D341Med (cell line): ENCODE measurements around the gene WDR87.
"Not testable (repeated sequence)": the region's sequence is repeated elsewhere in the genome, so short reads cannot be mapped to it uniquely, and the experiment has no call there.

ENCODE experiments used
- DNase-seq: peaks from one replicate; pipeline ENCODE4 v3.0.0; 2012; ENCODE audit warnings: low spot score

The WDR87 gene

DNA sequence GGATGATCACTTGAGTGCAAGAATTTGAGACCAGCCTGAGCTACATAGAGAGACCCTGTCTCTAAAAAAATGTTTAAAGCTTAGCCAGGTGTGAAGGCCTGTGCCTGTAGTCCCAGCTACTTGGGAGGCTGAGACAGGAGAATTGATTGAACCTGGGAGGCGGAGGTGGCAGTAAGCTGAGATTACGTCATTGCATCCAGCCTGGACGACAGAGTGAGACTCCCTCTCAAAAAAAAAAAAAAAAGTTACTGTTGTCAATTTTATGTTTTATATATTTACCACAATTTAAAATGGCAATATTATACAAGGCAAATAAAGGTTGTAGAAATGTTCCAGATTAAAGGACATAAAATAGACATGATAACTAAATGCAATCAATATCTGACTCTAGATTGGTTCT lies 29.2 kb downstream of the WDR87 start:
- no peak for DNase-seq

DNA sequence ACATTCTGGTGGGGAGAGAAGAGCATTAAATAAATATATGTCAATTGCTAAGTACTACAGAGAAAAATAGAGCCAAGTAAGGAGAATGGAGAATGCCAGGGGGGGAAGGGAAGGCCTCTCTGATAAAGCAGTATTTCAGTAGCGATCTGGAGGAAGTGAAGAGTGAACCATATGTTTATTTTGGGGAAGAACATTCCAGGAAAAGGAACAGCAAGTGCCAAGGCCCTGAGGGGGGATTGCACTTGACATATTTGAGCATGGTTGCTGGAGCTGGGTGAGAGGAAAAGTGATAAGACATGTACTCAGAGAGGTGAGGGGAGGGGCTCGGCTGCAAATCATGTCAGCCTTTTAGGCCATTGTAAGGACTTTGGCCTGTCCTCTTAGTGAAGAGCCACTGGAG lies 30.4 kb downstream of the WDR87 start:
- no peak for DNase-seq

DNA sequence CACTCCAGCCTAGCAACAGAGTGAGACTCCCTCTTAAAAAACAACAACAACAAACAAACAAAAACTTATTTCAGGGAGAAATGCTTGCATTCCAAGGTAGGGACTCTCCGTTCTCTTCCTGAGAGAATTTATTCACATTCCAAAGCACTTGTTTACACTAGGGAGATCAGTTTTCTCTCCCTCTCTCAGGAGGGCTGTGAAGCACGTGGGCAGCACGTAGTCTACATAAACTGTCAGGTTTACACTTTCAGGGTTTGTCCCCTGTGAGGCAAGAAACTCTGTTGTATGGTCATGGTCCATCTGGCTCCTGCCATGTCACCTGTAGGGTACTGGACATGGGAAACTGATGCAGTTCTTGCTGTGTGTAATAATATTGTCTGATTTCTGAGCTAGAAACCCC lies 31.6 kb downstream of the WDR87 start:
- no peak for DNase-seq

DNA sequence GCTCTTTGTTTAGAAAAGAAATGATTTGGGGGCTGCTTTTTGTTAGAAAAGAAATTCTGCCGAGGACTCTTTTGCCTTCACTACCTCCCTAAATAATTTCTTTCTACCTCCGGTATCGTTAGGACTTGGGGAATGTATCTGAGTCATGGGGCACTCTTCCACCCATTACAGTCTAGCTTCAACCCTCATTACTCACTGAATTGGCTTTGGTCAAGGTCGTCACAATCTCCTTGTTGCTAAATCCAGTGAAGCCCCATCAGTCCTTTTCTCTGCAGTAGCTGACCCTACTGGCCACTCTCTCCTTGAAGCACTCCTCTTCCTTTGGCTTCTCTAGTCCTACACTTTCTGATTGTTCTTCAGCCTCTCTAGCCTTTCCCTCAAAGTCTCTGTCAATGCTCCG lies 34.0 kb downstream of the WDR87 start:
- DNase-seq = no peak

DNA sequence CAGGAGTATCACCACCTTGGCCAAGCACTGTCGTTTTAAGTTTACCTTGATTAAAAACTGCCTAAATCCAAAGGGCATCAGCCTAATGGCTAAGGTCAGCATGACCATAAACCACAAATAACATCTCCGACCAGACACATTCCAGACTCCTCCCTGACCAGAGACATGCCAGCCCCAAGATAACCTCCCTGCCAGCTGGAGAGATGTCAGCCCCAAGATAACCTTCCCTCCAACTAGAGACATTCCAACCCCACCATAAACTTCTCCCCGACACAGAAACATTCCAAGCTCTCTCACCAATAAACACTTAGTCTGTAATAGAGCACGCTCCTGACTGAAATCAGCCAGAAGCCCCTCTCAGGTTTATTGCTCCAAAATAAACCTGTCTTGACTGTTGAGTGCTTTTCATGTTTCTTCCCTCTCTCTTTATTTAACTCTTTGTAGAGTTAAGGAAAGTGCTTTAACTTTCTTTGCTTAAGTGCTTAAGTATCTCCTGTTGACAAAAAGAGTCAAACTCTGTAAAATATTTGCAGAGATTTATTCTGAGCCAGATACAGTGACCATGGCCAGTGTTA lies 36.5 kb downstream of the WDR87 start:
- DNase-seq = no peak

DNA sequence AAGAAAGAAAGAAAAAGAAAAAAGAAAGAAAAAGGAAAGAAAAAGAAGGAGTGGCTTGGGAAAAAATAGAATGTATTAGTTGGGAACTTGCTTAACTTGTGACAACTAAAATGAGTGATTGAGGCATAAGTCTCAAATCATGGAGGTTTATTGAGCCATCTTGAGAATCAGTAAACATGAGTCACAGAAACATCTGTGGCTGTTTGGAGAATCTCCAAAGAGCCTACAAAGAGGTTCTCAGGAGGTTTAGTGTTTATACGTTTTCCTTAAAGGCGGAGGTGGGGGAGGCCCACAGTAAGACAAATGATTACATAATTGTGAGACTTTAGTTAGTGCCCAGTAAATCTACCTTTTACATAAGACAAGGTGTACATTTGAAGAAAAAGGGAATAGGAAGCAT lies 38.6 kb downstream of the WDR87 start:
- no peak for DNase-seq

DNA sequence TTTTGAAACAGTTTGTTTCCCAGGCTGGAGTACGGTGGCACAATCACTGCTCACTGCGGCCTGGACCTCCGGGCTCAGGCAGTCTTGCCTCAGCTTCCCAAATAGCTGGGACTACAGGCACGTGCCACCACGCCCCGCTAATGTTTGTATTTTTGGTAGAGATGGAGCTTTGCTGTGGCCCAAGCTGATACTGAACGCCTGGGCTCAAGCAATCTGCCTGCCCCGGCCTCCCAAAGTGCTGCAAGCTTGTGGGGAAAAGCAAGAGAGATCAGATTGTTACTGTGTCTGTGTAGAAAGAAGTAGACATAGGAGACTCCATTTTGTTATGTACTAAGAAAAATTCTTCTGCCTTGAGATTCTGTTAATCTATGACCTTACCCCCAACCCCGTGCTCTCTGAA lies 40.5 kb downstream of the WDR87 start:
- DNase-seq = not testable (repeated sequence)

DNA sequence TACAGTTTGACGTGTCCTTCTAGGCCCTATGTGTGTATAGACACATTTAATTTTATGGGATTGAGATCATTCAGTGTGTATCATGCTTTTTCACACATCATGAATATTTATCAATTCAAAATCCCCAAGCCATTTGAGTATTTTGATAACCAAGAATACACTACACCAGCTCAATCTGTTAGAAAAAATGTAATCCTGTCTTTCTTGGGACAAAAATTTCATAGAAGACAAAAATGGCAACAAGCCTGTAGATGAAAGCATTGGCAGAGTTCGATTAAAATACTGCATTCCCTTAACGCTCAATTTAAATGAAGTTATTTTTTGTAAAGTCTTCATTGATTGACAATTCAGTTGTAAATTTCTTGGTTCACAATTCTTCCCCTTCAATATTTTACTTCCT lies 41.9 kb downstream of the WDR87 start:
- DNase-seq = no peak

DNA sequence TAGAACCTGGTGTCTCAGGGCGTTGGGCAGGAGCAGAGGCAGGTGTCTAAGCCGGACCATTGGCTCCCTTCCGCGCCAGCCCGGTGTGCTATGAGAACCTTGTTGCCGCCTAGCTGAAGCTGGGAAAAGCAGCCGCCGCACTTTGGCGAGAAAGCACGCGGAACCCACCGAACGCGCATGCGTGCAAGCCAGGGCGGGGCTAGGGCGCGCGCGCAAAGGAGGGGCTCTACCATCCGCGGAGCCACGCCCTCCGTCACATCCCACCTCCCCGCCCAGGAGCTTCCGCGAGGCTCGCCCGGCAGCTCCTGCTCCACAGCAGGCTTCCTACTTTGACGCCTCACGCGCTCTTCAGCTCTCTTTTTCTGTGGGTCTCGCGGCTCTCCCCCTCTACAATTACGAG lies 51.3 kb downstream of the WDR87 start:
- no peak for DNase-seq

DNA sequence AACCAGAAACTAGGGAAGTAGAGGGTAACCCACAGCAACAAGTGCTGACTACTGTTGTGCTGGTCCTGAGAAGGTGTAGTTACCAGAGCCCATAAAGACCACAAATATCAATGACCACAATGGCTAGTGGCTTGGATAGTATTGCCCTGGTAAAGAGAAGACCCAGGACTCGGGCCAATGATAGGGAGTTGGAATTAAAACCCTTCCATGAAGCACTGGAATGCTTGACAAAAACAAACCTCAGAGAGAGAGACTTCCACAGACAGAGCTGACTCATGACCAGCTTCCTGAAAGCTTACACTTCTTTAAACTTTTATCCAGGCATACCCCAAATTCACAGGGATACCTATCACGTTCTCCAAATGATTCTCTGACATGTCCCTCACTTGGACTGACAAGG lies 60.5 kb downstream of the WDR87 start:
- no peak for DNase-seq
